ENCODE data around the gene DDIT4.
"Not testable (repeated sequence)": the region's sequence is repeated elsewhere in the genome, so short reads cannot be mapped to it uniquely, and the experiment has no call there.

GRCh38 chr10:72249176-72249862 is 24.4 kb upstream of the DDIT4 start:
- TF ChIP-seq, protein P1, sequence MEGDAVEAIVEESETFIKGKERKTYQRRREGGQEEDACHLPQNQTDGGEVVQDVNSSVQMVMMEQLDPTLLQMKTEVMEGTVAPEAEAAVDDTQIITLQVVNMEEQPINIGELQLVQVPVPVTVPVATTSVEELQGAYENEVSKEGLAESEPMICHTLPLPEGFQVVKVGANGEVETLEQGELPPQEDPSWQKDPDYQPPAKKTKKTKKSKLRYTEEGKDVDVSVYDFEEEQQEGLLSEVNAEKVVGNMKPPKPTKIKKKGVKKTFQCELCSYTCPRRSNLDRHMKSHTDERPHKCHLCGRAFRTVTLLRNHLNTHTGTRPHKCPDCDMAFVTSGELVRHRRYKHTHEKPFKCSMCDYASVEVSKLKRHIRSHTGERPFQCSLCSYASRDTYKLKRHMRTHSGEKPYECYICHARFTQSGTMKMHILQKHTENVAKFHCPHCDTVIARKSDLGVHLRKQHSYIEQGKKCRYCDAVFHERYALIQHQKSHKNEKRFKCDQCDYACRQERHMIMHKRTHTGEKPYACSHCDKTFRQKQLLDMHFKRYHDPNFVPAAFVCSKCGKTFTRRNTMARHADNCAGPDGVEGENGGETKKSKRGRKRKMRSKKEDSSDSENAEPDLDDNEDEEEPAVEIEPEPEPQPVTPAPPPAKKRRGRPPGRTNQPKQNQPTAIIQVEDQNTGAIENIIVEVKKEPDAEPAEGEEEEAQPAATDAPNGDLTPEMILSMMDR (IDR thresholded peaks at IDR 0.05), result not testable (repeated sequence)
- not testable (repeated sequence) for TF ChIP-seq POLR2A, EP300 (IDR thresholded peaks at IDR 0.05)
